Endodermal cell (in vitro differentiated cells): ENCODE measurements around the gene MXRA7. TPM values are rescaled to one million over a fixed set of nuclear protein-coding genes. Genes with fewer than 3 reads are reported as not detected.

ENCODE experiments used
- DNase-seq: peaks from one replicate; pipeline ENCODE4 v3.0.0-alpha.2; 2017
- H3K27ac ChIP-seq: 2 replicates; pipeline ENCODE4 v1.5.1; 2013; ENCODE audit warnings: mild to moderate bottlenecking, low read depth, low read length, moderate library complexity
- H3K27me3 ChIP-seq: 2 replicates; pipeline ENCODE4 v1.6.1; 2013; ENCODE audit warnings: mild to moderate bottlenecking, low read length, moderate library complexity; ENCODE audit not compliant: insufficient read depth, control insufficient read depth, poor library complexity, severe bottlenecking
- H3K36me3 ChIP-seq: 2 replicates; pipeline ENCODE4 v1.7.0; 2013; ENCODE audit warnings: mild to moderate bottlenecking, low read length, moderate library complexity; ENCODE audit not compliant: control insufficient read depth, insufficient read depth
- H3K4me1 ChIP-seq: one replicate; pipeline ENCODE4 v1.7.0; 2013; ENCODE audit warnings: low read length; ENCODE audit not compliant: control insufficient read depth, insufficient read depth
- H3K4me3 ChIP-seq: 2 replicates; pipeline ENCODE4 v1.5.1; 2013; ENCODE audit warnings: mild to moderate bottlenecking, low read length, moderate library complexity
- H3K9ac ChIP-seq: 2 replicates; pipeline ENCODE4 v1.6.1; 2013; ENCODE audit warnings: mild to moderate bottlenecking, low read length, moderate library complexity; ENCODE audit not compliant: poor library complexity, severe bottlenecking; ENCODE audit errors: extremely low read depth
- H3K9me3 ChIP-seq: 2 replicates; pipeline ENCODE4 v1.6.1; 2013; ENCODE audit warnings: mild to moderate bottlenecking, low read length, moderate library complexity; ENCODE audit not compliant: control insufficient read depth
- H3K27ac Mint-ChIP-seq: 2 replicates; pipeline ENCODE4 v1.8.0; 2020; ENCODE audit warnings: mixed read lengths
- H3K27me3 Mint-ChIP-seq: 2 replicates; pipeline ENCODE4 v1.8.0; 2021; ENCODE audit warnings: mild to moderate bottlenecking, mixed read lengths; ENCODE audit not compliant: insufficient read depth
- H3K36me3 Mint-ChIP-seq: 2 replicates; pipeline ENCODE4 v1.8.0; 2020; ENCODE audit warnings: low read depth, mixed read lengths
- H3K4me1 Mint-ChIP-seq: 2 replicates; pipeline ENCODE4 v1.8.0; 2020; ENCODE audit warnings: mixed read lengths
- H3K4me3 Mint-ChIP-seq: 2 replicates; pipeline ENCODE4 v1.8.0; 2020; ENCODE audit warnings: mild to moderate bottlenecking, moderate library complexity, mixed read lengths
- H3K9me3 Mint-ChIP-seq: 2 replicates; pipeline ENCODE4 v1.8.0; 2020; ENCODE audit warnings: mild to moderate bottlenecking, mixed read lengths
- WGBS, 2 experiments: methylation state at CpG; one replicate each; pipeline versions ENCODE4 v1.1.5 to v1.1.7; 2013; ENCODE audit warnings: missing lambda C conversion rate in 2 of 2, mixed read lengths in 1 of 2; ENCODE audit not compliant: insufficient coverage in 1 of 2, insufficient read length in 1 of 2; 5-methylcytosine and 5-hydroxymethylcytosine counted together
- total RNA-seq, 2 donors: library from RNA; stranded (reverse); fragmentation: NEBNext Ultra II Directional in 1 of 2; extraction: Animal tissue kit (Norgen Biotek cat#: 25700) in 1 of 2; gene quantifications; 2 replicates in 1 of 2; 3 replicates in 1 of 2; pipeline ENCODE4 v1.2.1, GENCODE V29; 2021
- TF ChIP-seq, protein P1 (sequence below): fragments of 200-600 bp; sonication (generic); conservative IDR thresholded peaks from 2 replicates; pipeline ENCODE4 v1.5.0; 2021; ENCODE audit warnings: antibody characterized with exemption, mild to moderate bottlenecking

The MXRA7 gene
- total RNA-seq, 2 donors from 2014 or later = 61.6 to 77.1 TPM

DNA sequence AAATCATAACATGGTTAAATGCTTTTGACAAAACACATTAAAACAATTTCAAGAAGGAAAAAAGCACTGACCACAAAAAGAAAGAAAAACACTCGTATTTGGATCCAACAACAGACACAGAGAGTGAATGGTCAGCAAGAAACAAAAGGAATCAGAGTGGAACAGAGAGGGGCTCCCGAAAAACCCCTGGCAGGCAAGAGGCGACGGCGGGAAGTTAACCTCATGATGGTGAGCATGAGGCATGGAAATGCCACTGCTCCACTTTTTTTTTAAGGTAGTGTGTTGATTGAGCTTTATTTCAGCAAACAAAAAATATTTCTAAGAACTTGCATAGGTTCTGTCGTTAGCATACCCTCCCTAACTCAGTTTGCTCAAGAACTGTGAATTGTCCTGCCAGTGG, 35.1 kb downstream of the MXRA7 start:
- no peak overlapping the region for H3K27ac ChIP-seq
- no peak overlapping the region for H3K4me3 Mint-ChIP-seq
- H3K9me3 Mint-ChIP-seq = peaks cover 3% of the 10 kb centered on the region
- 92 to 99% methylated on average over 6 of the region's 6 CpGs for WGBS, 2 experiments
- H3K27me3 Mint-ChIP-seq = peaks cover 2% of the 10 kb centered on the region
- H3K4me1 ChIP-seq = no peaks in the 10 kb centered on the region
- H3K4me3 ChIP-seq = no peak overlapping the region
- H3K9me3 ChIP-seq = no peaks in the 10 kb centered on the region
- H3K36me3 ChIP-seq = peaks cover 4% of the 10 kb centered on the region
- TF ChIP-seq, protein P1, sequence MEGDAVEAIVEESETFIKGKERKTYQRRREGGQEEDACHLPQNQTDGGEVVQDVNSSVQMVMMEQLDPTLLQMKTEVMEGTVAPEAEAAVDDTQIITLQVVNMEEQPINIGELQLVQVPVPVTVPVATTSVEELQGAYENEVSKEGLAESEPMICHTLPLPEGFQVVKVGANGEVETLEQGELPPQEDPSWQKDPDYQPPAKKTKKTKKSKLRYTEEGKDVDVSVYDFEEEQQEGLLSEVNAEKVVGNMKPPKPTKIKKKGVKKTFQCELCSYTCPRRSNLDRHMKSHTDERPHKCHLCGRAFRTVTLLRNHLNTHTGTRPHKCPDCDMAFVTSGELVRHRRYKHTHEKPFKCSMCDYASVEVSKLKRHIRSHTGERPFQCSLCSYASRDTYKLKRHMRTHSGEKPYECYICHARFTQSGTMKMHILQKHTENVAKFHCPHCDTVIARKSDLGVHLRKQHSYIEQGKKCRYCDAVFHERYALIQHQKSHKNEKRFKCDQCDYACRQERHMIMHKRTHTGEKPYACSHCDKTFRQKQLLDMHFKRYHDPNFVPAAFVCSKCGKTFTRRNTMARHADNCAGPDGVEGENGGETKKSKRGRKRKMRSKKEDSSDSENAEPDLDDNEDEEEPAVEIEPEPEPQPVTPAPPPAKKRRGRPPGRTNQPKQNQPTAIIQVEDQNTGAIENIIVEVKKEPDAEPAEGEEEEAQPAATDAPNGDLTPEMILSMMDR = no peak
- H3K27me3 ChIP-seq = no peaks in the 10 kb centered on the region
- H3K36me3 Mint-ChIP-seq = peaks cover 3% of the 10 kb centered on the region
- peaks cover 12% of the 10 kb centered on the region for H3K4me1 Mint-ChIP-seq
- peak; percentile 17 for DNase-seq
- no peak overlapping the region for H3K9ac ChIP-seq
- H3K27ac Mint-ChIP-seq = no peak overlapping the region

GRCh38 chr17:76674600-76674999, 36.2 kb downstream of the MXRA7 start:
- no peak overlapping the region for H3K4me3 ChIP-seq
- whole genome bisulfite sequencing, 2 experiments = 94 to 98% methylated on average over 4 to 5 of the region's 5 CpGs
- H3K27ac ChIP-seq = no peak overlapping the region
- TF ChIP-seq, protein P1 = no peak
- no peaks in the 10 kb centered on the region for H3K27me3 ChIP-seq
- H3K4me1 ChIP-seq = no peaks in the 10 kb centered on the region
- H3K27me3 Mint-ChIP-seq = peaks cover 2% of the 10 kb centered on the region
- no peak overlapping the region for H3K4me3 Mint-ChIP-seq
- no peaks in the 10 kb centered on the region for H3K36me3 ChIP-seq
- peak; percentile 61 for DNase-seq
- peaks cover 16% of the 10 kb centered on the region for H3K4me1 Mint-ChIP-seq
- H3K36me3 Mint-ChIP-seq = peaks cover 3% of the 10 kb centered on the region
- H3K9me3 ChIP-seq = no peaks in the 10 kb centered on the region
- H3K9me3 Mint-ChIP-seq = peaks cover 3% of the 10 kb centered on the region
- no peak overlapping the region for H3K27ac Mint-ChIP-seq
- no peak overlapping the region for H3K9ac ChIP-seq

GRCh38 chr17:76673729-76674128, 37.0 kb downstream of the MXRA7 start:
- H3K9ac ChIP-seq = no peak overlapping the region
- H3K27ac Mint-ChIP-seq = no peak overlapping the region
- H3K9me3 Mint-ChIP-seq = peaks cover 3% of the 10 kb centered on the region
- peaks cover 16% of the 10 kb centered on the region for H3K4me1 Mint-ChIP-seq
- no peaks in the 10 kb centered on the region for H3K9me3 ChIP-seq
- no peak overlapping the region for H3K4me3 Mint-ChIP-seq
- no peaks in the 10 kb centered on the region for H3K4me1 ChIP-seq
- peaks cover 2% of the 10 kb centered on the region for H3K27me3 Mint-ChIP-seq
- no peak for DNase-seq
- no peaks in the 10 kb centered on the region for H3K36me3 ChIP-seq
- H3K36me3 Mint-ChIP-seq = peaks cover 3% of the 10 kb centered on the region
- H3K4me3 ChIP-seq = no peak overlapping the region
- no peak overlapping the region for H3K27ac ChIP-seq
- TF ChIP-seq, protein P1 = no peak
- no peaks in the 10 kb centered on the region for H3K27me3 ChIP-seq
- WGBS, 2 experiments = 86 to 87% methylated on average over 4 to 5 of the region's 5 CpGs
